GM10266 (cell line): ENCODE results near the gene FANCI.

ENCODE experiments used
- DNase-seq: peaks from one replicate; pipeline ENCODE4 v3.0.0; 2012; ENCODE audit errors: extremely low spot score
- TF ChIP-seq, protein P1 (sequence below): IDR thresholded peaks from 2 replicates; pipeline ENCODE4 v1.5.1; 2012; ENCODE audit warnings: mild to moderate bottlenecking, low read depth; ENCODE audit not compliant: control insufficient read depth, insufficient read depth; ENCODE audit errors: missing control alignments

Gene FANCI

DNA sequence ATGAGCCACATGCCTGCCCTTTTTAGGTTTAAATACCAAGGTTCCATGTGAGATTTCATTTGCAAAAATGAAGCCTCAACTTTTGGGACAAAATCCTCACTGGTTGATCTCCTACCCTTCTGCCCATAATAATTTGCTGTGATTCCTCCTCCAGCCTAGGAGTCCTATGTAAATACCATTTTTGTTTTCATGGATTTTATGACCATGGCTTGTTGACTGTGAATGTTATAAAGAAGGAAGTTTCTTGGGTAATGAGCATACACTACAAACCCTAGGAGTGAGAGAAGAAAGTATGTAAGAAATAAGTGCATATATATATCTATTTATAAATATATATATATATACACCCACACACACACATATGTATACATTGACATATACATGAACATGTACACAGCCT is 35.5 kb upstream of the FANCI start:
- TF ChIP-seq, protein P1, sequence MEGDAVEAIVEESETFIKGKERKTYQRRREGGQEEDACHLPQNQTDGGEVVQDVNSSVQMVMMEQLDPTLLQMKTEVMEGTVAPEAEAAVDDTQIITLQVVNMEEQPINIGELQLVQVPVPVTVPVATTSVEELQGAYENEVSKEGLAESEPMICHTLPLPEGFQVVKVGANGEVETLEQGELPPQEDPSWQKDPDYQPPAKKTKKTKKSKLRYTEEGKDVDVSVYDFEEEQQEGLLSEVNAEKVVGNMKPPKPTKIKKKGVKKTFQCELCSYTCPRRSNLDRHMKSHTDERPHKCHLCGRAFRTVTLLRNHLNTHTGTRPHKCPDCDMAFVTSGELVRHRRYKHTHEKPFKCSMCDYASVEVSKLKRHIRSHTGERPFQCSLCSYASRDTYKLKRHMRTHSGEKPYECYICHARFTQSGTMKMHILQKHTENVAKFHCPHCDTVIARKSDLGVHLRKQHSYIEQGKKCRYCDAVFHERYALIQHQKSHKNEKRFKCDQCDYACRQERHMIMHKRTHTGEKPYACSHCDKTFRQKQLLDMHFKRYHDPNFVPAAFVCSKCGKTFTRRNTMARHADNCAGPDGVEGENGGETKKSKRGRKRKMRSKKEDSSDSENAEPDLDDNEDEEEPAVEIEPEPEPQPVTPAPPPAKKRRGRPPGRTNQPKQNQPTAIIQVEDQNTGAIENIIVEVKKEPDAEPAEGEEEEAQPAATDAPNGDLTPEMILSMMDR, result no peak
- DNase-seq, result no peak

- DNase-seq, result no peak
- TF ChIP-seq, protein P1, result no peak
Measured at GRCh38 chr15:89209057-89209456, 34.7 kb upstream of the FANCI start.

GRCh38 chr15:89211678-89212170 is 32.1 kb upstream of the FANCI start:
- TF ChIP-seq, protein P1, result no peak
- DNase-seq, result no peak

DNA sequence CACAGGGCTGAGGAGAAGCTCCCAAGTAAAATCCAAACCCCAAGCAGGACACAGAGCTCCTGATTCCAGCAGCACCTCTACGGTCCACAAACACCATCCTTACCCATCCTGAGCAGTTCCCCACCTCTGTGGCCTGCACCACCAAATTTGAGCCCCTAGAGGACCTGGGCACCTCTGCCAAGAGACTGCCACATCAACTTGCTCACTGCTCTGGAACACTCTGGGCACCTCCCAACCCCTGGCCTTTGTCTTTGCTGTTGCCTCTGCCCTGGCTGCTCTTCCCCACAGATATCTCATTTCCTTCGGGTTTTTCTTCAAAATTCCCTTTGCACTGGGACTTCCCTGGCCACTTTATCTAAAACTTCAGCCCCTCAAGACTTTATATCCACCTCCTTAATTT is 28.2 kb upstream of the FANCI start:
- DNase-seq, result no peak
- TF ChIP-seq, protein P1, result no peak

- DNase-seq, result no peak
- TF ChIP-seq, protein P1, result no peak
Measured at GRCh38 chr15:89217031-89217430, 26.7 kb upstream of the FANCI start.

DNA sequence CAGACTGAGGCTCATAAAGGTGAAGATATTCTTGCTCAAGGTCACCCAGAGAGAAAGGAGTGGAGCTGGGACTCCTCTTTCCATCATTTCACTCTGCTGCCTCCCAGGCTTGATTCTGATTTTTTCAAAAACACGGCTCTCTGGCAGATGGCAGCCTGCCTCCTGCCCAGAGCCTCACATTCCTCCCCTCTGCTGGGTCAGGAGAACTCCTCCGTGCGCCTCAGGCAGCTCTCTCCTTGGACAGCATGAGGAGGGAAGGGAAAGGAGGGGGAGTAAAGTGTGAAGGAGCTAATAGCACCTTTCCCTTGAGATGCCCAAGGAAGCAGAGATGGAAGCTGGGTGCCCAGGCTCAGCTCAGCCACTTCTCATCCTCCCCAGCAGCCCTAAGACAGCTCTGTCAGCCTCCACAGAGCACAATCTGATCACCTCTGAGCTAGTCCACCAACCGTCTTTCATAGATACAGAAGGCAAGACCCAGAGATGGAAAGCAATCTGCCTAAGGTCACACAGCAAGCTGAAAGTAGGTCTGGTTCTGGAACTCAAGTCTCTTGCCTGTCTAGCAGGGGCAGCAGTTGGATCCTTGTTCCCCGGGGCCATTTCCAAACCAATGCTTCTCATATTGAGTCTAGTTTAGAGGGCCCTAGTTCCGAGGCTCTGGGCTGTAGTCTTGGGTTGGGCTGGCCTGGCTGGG is 25.9 kb upstream of the FANCI start:
- TF ChIP-seq, protein P1, result no peak
- DNase-seq, result no peak

DNA sequence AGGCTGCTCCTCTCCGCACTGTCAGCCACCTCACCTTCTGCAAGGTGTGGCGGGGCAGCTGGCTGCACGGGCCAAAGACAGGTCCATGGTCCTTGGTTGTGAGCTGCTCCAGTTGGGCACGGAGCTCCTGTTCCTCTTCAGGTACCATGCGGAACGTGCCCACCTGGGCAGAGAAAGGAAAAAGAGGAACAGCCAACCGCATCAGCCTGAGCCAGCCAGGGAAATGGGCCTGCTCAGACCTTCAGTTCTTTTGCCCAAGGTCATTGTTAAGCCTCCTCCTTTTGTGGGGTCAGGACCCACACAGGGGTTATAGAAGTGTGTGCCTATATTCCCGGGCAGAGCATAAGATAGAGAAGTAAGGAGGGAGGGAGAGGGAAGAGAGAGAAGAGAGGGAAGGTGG is 25.2 kb upstream of the FANCI start:
- TF ChIP-seq, protein P1, result no peak
- DNase-seq, result no peak
